ENCODE data around the gene VANGL2. TPM values are rescaled to one million over a fixed set of nuclear protein-coding genes. Genes with fewer than 3 reads are reported as not detected.

VANGL2 gene
- total and polyA plus RNA-seq, 2 of the 4 experiments (the other 2 are of a cell fraction): 0.36 to 3.6 TPM

- no peak overlapping the region for H3K4me2 ChIP-seq (ENCODE audit: low read depth, low read length)
- no peaks in the 10 kb centered on the region for H3K27me3 ChIP-seq (ENCODE audit: control insufficient read depth, insufficient read depth, low read length)
- H4K8ac ChIP-seq (ENCODE audit: low read depth in 2 of 2, low read length in 2 of 2): no peak overlapping the region
- no peak overlapping the region for H2BK120ac ChIP-seq (ENCODE audit: low read depth, low read length)
- H3K9me3 ChIP-seq (ENCODE audit: control insufficient read depth, insufficient read depth, low read length): no peaks in the 10 kb centered on the region
- no peak overlapping the region for H2AK9ac ChIP-seq (replicated peaks; ENCODE audit: low read depth, low read length, poor library complexity)
- ATAC-seq (ENCODE audit: low read depth): no peak
- no peaks in the 10 kb centered on the region for H3K9me1 ChIP-seq (ENCODE audit: insufficient read depth, low read length)
- no peak overlapping the region for H2BK20ac ChIP-seq (ENCODE audit: low read depth, low read length)
- H3K4me1 ChIP-seq (ENCODE audit: control insufficient read depth, insufficient read depth, low read length): no peaks in the 10 kb centered on the region
- H3K18ac ChIP-seq (ENCODE audit: low read depth, low read length): no peak overlapping the region
- POLR2A ChIA-PET (ENCODE audit: unreplicated experiment): no interaction called here
- H3K14ac ChIP-seq (replicated peaks; ENCODE audit: low read depth, low read length): no peak overlapping the region
- no peak for DNase-seq
- no peak overlapping the region for H3K9ac ChIP-seq (ENCODE audit: low read depth, low read length)
- H3K4ac ChIP-seq (ENCODE audit: low read depth, low read length): no peak overlapping the region
- H3K27ac ChIP-seq (ENCODE audit: insufficient read depth, low read length): no peak overlapping the region
- CTCF ChIA-PET: no interaction called here
- WGBS, 2 experiments (ENCODE audit: extremely low coverage in 2 of 2, insufficient read length in 1 of 2): 100% methylated on average over 5 of the region's 7 CpGs; no CpG with 5 or more reads in 1 of the 2 experiments
- H4K5ac ChIP-seq (ENCODE audit: low read depth, low read length): no peak overlapping the region
- no TSS peak for BruUV-seq (replicated peaks)
- intact Hi-C loops (cut with micrococcal nuclease): no loop called here
- no peak overlapping the region for H2BK5ac ChIP-seq (ENCODE audit: low read depth, low read length, poor library complexity, severe bottlenecking)
- no peak overlapping the region for H2BK15ac ChIP-seq (ENCODE audit: low read depth, low read length)
- H2AFZ ChIP-seq (replicated peaks; ENCODE audit: low read length, poor library complexity): no peak overlapping the region
- H3K4me3 ChIP-seq (ENCODE audit: insufficient read depth, low read depth, low read length): no peak overlapping the region
- no peak overlapping the region for H2AK5ac ChIP-seq (ENCODE audit: low read depth, low read length)
- H3K79me1 ChIP-seq (ENCODE audit: low read depth in 1 of 2, low read length in 2 of 2): no peaks in the 10 kb centered on the region
- no peak overlapping the region for H3K56ac ChIP-seq (ENCODE audit: extremely low read depth, insufficient read depth, low read length)
- dilution Hi-C loops (cut with HindIII; ENCODE audit: low sequenced_read_pairs, unreplicated experiment): no loop called here
- no peak overlapping the region for H3K23ac ChIP-seq (ENCODE audit: low read depth, low read length)
- H4K91ac ChIP-seq (ENCODE audit: insufficient read depth, low read depth, low read length): no peak overlapping the region
- peaks cover 8% of the 10 kb centered on the region; the same call in 1 of the 2 replicates for H3K36me3 ChIP-seq (ENCODE audit: control insufficient read depth, insufficient read depth, low read length)
- H4K20me1 ChIP-seq (ENCODE audit: insufficient read depth, low read length): no peaks in the 10 kb centered on the region; the same call in 1 of the 2 replicates
- in situ Hi-C loops (cut with MboI; ENCODE audit: low sequenced_read_pairs): no loop called here
- TF ChIP-seq FOS (IDR thresholded peaks at IDR 0.05; ENCODE audit: low read depth, low read length) (no peak), USF2 (IDR thresholded peaks at IDR 0.05; ENCODE audit: low read depth, low read length) (no peak), CEBPB (IDR thresholded peaks at IDR 0.05; ENCODE audit: low read depth, low read length) (no peak), NFE2L2 (IDR thresholded peaks at IDR 0.05; ENCODE audit: low read depth, low read length) (no peak), RCOR1 (IDR thresholded peaks at IDR 0.05; ENCODE audit: insufficient replicate concordance, low read length) (no peak), SMC3 (IDR thresholded peaks at IDR 0.05; ENCODE audit: low read depth, low read length) (no peak), CHD1 (IDR thresholded peaks at IDR 0.05; ENCODE audit: low read depth, low read length) (no peak), ELK1 (IDR thresholded peaks at IDR 0.05; ENCODE audit: borderline replicate concordance, low read depth, low read length) (no peak), MAZ (IDR thresholded peaks at IDR 0.05; ENCODE audit: borderline replicate concordance, low read depth, low read length) (no peak), POLR2A (IDR thresholded peaks at IDR 0.05; ENCODE audit: low read depth, low read length) (no peak), MAFK (IDR thresholded peaks at IDR 0.05; ENCODE audit: low read depth, low read length) (no peak), RAD21 (IDR thresholded peaks at IDR 0.05; ENCODE audit: low read length) (no peak), RFX5 (IDR thresholded peaks at IDR 0.05; ENCODE audit: low read depth, low read length) (no peak), BHLHE40 (IDR thresholded peaks at IDR 0.05; ENCODE audit: low read depth, low read length) (no peak), CTCF (conservative IDR thresholded peaks at IDR 0.05; ENCODE audit: low read depth, low read length) (no peak)
Observed at GRCh38 chr1:160420881-160421842, 20.8 kb downstream of the VANGL2 start.

Data from IMR-90 (cell line).